Naive thymus-derived CD4-positive, alpha-beta T cell (primary cell): ENCODE measurements around the gene FRMD5. TPM values are rescaled to one million over a fixed set of nuclear protein-coding genes. Genes with fewer than 3 reads are reported as not detected.

ENCODE experiments used
- ATAC-seq: fragments of 150-1000 bp; cut with Tn5 transposase; 2 replicates; pipeline ENCODE4 v1.10.0; 2021; ENCODE audit warnings: mild to moderate bottlenecking, moderate library complexity
- CTCF ChIA-PET: fragments of 350-600 bp; sonication (Branson Sonifier 250); formaldehyde crosslinking; loops from one replicate; lab custom pipeline; 2021; ENCODE audit warnings: antibody characterized with exemption; lab: Charles Lee
- POLR2A ChIA-PET: fragments of 350-600 bp; sonication (Branson Sonifier 250); formaldehyde crosslinking; loops from one replicate; lab custom pipeline; 2021; ENCODE audit warnings: antibody characterized with exemption, inconsistent platforms; lab: Charles Lee
- DNase-seq, 9 donors: peaks; one replicate each; pipeline versions ENCODE4 v3.0.0 to v3.0.0-alpha.2; 2020 to 2022; ENCODE audit warnings: mixed read lengths in 1 of 9
- H3K27ac ChIP-seq: one replicate; pipeline ENCODE4 v1.7.0; 2013; ENCODE audit warnings: mild to moderate bottlenecking, low read depth, low read length, moderate library complexity
- H3K27me3 ChIP-seq, 2 donors: one replicate each; pipeline ENCODE4 v1.7.0; 2013; ENCODE audit warnings: low read length in 2 of 2, mild to moderate bottlenecking in 2 of 2, moderate library complexity in 2 of 2; ENCODE audit not compliant: control insufficient read depth in 2 of 2, insufficient read depth in 2 of 2
- H3K36me3 ChIP-seq, 3 experiments: 1 replicate in 2 of 3; 2 replicates in 1 of 3; pipeline ENCODE4 v1.7.0; 2013; ENCODE audit warnings: low read length in 3 of 3, mild to moderate bottlenecking in 3 of 3, moderate library complexity in 1 of 3; ENCODE audit not compliant: insufficient read depth in 3 of 3, control insufficient read depth in 2 of 3
- H3K4me1 ChIP-seq, 2 donors: one replicate each; pipeline ENCODE4 v1.7.0; 2013; ENCODE audit warnings: low read length in 2 of 2, mild to moderate bottlenecking in 2 of 2, moderate library complexity in 1 of 2; ENCODE audit not compliant: control insufficient read depth in 2 of 2, insufficient read depth in 2 of 2
- H3K4me3 ChIP-seq: 2 replicates; pipeline ENCODE4 v1.7.0; 2013; ENCODE audit warnings: mild to moderate bottlenecking, low read length
- H3K9me3 ChIP-seq, 3 experiments: 1 replicate in 2 of 3; 2 replicates in 1 of 3; pipeline ENCODE4 v1.7.0; 2013; ENCODE audit warnings: low read length in 3 of 3; ENCODE audit not compliant: control insufficient read depth in 2 of 3
- H3K27ac Mint-ChIP-seq, 9 donors: one replicate each; pipeline ENCODE4 v1.8.0; 2020 to 2022; ENCODE audit warnings: mixed read lengths in 9 of 9, mild to moderate bottlenecking in 8 of 9, moderate library complexity in 5 of 9, inconsistent platforms in 2 of 9
- H3K27me3 Mint-ChIP-seq, 5 donors: one replicate each; pipeline ENCODE4 v1.8.0; 2021 to 2022; ENCODE audit warnings: mixed read lengths in 5 of 5, mild to moderate bottlenecking in 1 of 5
- H3K36me3 Mint-ChIP-seq, 5 donors: one replicate each; pipeline ENCODE4 v1.8.0; 2020 to 2022; ENCODE audit warnings: mixed read lengths in 5 of 5, mild to moderate bottlenecking in 3 of 5, inconsistent platforms in 1 of 5
- H3K4me1 Mint-ChIP-seq, 7 donors: one replicate each; pipeline ENCODE4 v1.8.0; 2020 to 2022; ENCODE audit warnings: mixed read lengths in 7 of 7, mild to moderate bottlenecking in 3 of 7, inconsistent platforms in 1 of 7
- H3K4me3 Mint-ChIP-seq, 10 donors: one replicate each; pipeline ENCODE4 v1.8.0; 2020 to 2022; ENCODE audit warnings: mild to moderate bottlenecking in 10 of 10, mixed read lengths in 10 of 10, moderate library complexity in 6 of 10, inconsistent platforms in 2 of 10
- H3K9me3 Mint-ChIP-seq, 11 donors: one replicate each; pipeline ENCODE4 v1.8.0; 2020 to 2022; ENCODE audit warnings: mixed read lengths in 11 of 11, mild to moderate bottlenecking in 4 of 11, inconsistent platforms in 1 of 11, moderate library complexity in 1 of 11
- intact Hi-C, 2 donors: fragments of 100-400 bp; cut with micrococcal nuclease; formaldehyde crosslinking; loops; one replicate each; pipeline ENCODE4 v1.15.1; 2023
- polyA plus RNA-seq, 2 donors: library from polyadenylated mRNA; unstranded; fragments of 300-500 nt; fragmentation: Illumina TruSeq; gene quantifications; one replicate each; pipeline ENCODE4 v1.2.3, GENCODE V29; 2021
- total RNA-seq, 6 experiments: library from RNA in 5 of 6; stranded (reverse) in 5 of 6; gene quantifications; 1 replicate in 5 of 6; 2 replicates in 1 of 6; pipeline ENCODE4 v1.2.3 and lab custom pipeline; 2021 to 2026

FRMD5 gene
- total and polyA plus RNA-seq, 7 experiments from 2014 or later: 0.31 to 0.39 (median 0.35) TPM; not detected in 4

- no peak for ATAC-seq
These were observed 262.2 kb downstream of the FRMD5 start for GRCh38 chr15:43932907-43933306.

GRCh38 chr15:43931790-43932435 lies 263.2 kb downstream of the FRMD5 start:
- peaks cover 0 to 2% (median 0%) of the 10 kb centered on the region in 11 donors for H3K9me3 Mint-ChIP-seq

More at GRCh38 chr15:43932907-43933306, 262.2 kb downstream of the FRMD5 start:
- H3K4me3 ChIP-seq: no peak overlapping the region
- POLR2A ChIA-PET: no interaction called here
- H3K27me3 ChIP-seq: no peaks in the 10 kb centered on the region
- DNase-seq: no peak
- CTCF ChIA-PET: no interaction called here
- H3K27ac ChIP-seq: no peak overlapping the region
- no peak overlapping the region for H3K27ac Mint-ChIP-seq
- H3K36me3 ChIP-seq: no peaks in the 10 kb centered on the region
- no peaks in the 10 kb centered on the region for H3K36me3 Mint-ChIP-seq
- H3K4me1 Mint-ChIP-seq: no peaks in the 10 kb centered on the region
- H3K9me3 Mint-ChIP-seq: peaks cover 0 to 2% (median 0%) of the 10 kb centered on the region in 11 donors
- H3K4me3 Mint-ChIP-seq: no peak overlapping the region
- no peaks in the 10 kb centered on the region for H3K4me1 ChIP-seq
- peaks cover 0 to 24% (median 11%) of the 10 kb centered on the region in 5 donors for H3K27me3 Mint-ChIP-seq
- no peaks in the 10 kb centered on the region for H3K9me3 ChIP-seq
- intact Hi-C loops: no loop called here

GRCh38 chr15:43931119-43931518 lies 264.0 kb downstream of the FRMD5 start:
- no peak for DNase-seq

More at GRCh38 chr15:43931790-43932435, 263.2 kb downstream of the FRMD5 start:
- no peaks in the 10 kb centered on the region for H3K36me3 Mint-ChIP-seq
- Histone ChIP-seq H3K36me3 (no peaks in the 10 kb centered on the region), H3K9me3 (no peaks in the 10 kb centered on the region), H3K27me3 (no peaks in the 10 kb centered on the region), H3K4me1 (no peaks in the 10 kb centered on the region), H3K4me3 (no peak overlapping the region), H3K27ac (no peak overlapping the region)
- intact Hi-C loops: no loop called here
- H3K27me3 Mint-ChIP-seq: peaks cover 4 to 21% (median 8%) of the 10 kb centered on the region in 5 donors
- H3K4me1 Mint-ChIP-seq: no peaks in the 10 kb centered on the region
- ATAC-seq (no peak), DNase-seq (no peak)
- ChIA-PET POLR2A (no interaction called here), CTCF (no interaction called here)
- no peak overlapping the region for H3K27ac Mint-ChIP-seq
- no peak overlapping the region for H3K4me3 Mint-ChIP-seq

GRCh38 chr15:43930556-43930955 lies 264.5 kb downstream of the FRMD5 start:
- H3K36me3 ChIP-seq: no peaks in the 10 kb centered on the region
- H3K27me3 ChIP-seq: no peaks in the 10 kb centered on the region
- intact Hi-C loops: no loop called here
- ATAC-seq (no peak), DNase-seq (no peak)
- CTCF ChIA-PET: no interaction called here
- Mint-ChIP-seq H3K9me3 (peaks cover 0 to 2% (median 0%) of the 10 kb centered on the region in 11 donors), H3K27me3 (peaks cover 4 to 15% (median 7%) of the 10 kb centered on the region in 5 donors), H3K4me3 (no peak overlapping the region), H3K36me3 (no peaks in the 10 kb centered on the region), H3K27ac (no peak overlapping the region), H3K4me1 (no peaks in the 10 kb centered on the region)
- no peaks in the 10 kb centered on the region for H3K4me1 ChIP-seq
- no peak overlapping the region for H3K4me3 ChIP-seq
- POLR2A ChIA-PET: no interaction called here
- no peaks in the 10 kb centered on the region for H3K9me3 ChIP-seq
- H3K27ac ChIP-seq: no peak overlapping the region

More at GRCh38 chr15:43931119-43931518, 264.0 kb downstream of the FRMD5 start:
- H3K36me3 ChIP-seq: no peaks in the 10 kb centered on the region
- H3K9me3 ChIP-seq: no peaks in the 10 kb centered on the region
- peaks cover 0 to 2% (median 0%) of the 10 kb centered on the region in 11 donors for H3K9me3 Mint-ChIP-seq
- no peaks in the 10 kb centered on the region for H3K36me3 Mint-ChIP-seq
- H3K27ac Mint-ChIP-seq: no peak overlapping the region
- peaks cover 4 to 15% (median 7%) of the 10 kb centered on the region in 5 donors for H3K27me3 Mint-ChIP-seq
- H3K4me3 ChIP-seq: no peak overlapping the region
- intact Hi-C loops: no loop called here
- no peaks in the 10 kb centered on the region for H3K27me3 ChIP-seq
- no peak overlapping the region for H3K4me3 Mint-ChIP-seq
- CTCF ChIA-PET: no interaction called here
- H3K4me1 Mint-ChIP-seq: no peaks in the 10 kb centered on the region
- no peak for ATAC-seq
- H3K27ac ChIP-seq: no peak overlapping the region
- H3K4me1 ChIP-seq: no peaks in the 10 kb centered on the region
- POLR2A ChIA-PET: no interaction called here

GRCh38 chr15:43930079-43930478 lies 265.0 kb downstream of the FRMD5 start:
- intact Hi-C loops: no loop called here
- POLR2A ChIA-PET: no interaction called here
- no peaks in the 10 kb centered on the region for H3K4me1 Mint-ChIP-seq

GRCh38 chr15:43928152-43928551 lies 266.9 kb downstream of the FRMD5 start:
- H3K36me3 Mint-ChIP-seq: no peaks in the 10 kb centered on the region
- no peak overlapping the region for H3K4me3 ChIP-seq
- H3K27me3 ChIP-seq: no peaks in the 10 kb centered on the region
- DNase-seq (no peak), ATAC-seq (no peak)
- H3K4me1 ChIP-seq: no peaks in the 10 kb centered on the region
- intact Hi-C loops: no loop called here
- no peaks in the 10 kb centered on the region for H3K4me1 Mint-ChIP-seq
- H3K36me3 ChIP-seq: no peaks in the 10 kb centered on the region
- H3K27ac ChIP-seq: no peak overlapping the region
- ChIA-PET CTCF (no interaction called here), POLR2A (no interaction called here)
- peaks cover 0 to 2% (median 0%) of the 10 kb centered on the region in 11 donors for H3K9me3 Mint-ChIP-seq
- H3K27ac Mint-ChIP-seq: no peak overlapping the region
- H3K27me3 Mint-ChIP-seq: peaks cover 0 to 7% (median 4%) of the 10 kb centered on the region in 5 donors
- no peaks in the 10 kb centered on the region for H3K9me3 ChIP-seq
- H3K4me3 Mint-ChIP-seq: no peak overlapping the region

More at GRCh38 chr15:43930079-43930478, 265.0 kb downstream of the FRMD5 start:
- H3K27me3 Mint-ChIP-seq: peaks cover 4 to 15% (median 5%) of the 10 kb centered on the region in 5 donors
- no peak overlapping the region for H3K4me3 Mint-ChIP-seq
- Histone ChIP-seq H3K36me3 (no peaks in the 10 kb centered on the region), H3K9me3 (no peaks in the 10 kb centered on the region), H3K4me1 (no peaks in the 10 kb centered on the region), H3K4me3 (no peak overlapping the region), H3K27me3 (no peaks in the 10 kb centered on the region), H3K27ac (no peak overlapping the region)
- no peak overlapping the region for H3K27ac Mint-ChIP-seq
- CTCF ChIA-PET: no interaction called here
- ATAC-seq: no peak
- no peaks in the 10 kb centered on the region for H3K36me3 Mint-ChIP-seq
- peaks cover 0 to 2% (median 0%) of the 10 kb centered on the region in 11 donors for H3K9me3 Mint-ChIP-seq
- no peak for DNase-seq

- intact Hi-C loops: no loop called here
- H3K4me3 Mint-ChIP-seq: no peak overlapping the region
- Histone ChIP-seq H3K27ac (no peak overlapping the region), H3K27me3 (no peaks in the 10 kb centered on the region), H3K4me3 (no peak overlapping the region), H3K4me1 (no peaks in the 10 kb centered on the region), H3K36me3 (no peaks in the 10 kb centered on the region), H3K9me3 (no peaks in the 10 kb centered on the region)
- H3K36me3 Mint-ChIP-seq: no peaks in the 10 kb centered on the region
- DNase-seq (no peak), ATAC-seq (no peak)
- POLR2A ChIA-PET: no interaction called here
- CTCF ChIA-PET: no interaction called here
- peaks cover 0 to 4% (median 0%) of the 10 kb centered on the region in 5 donors for H3K27me3 Mint-ChIP-seq
- H3K9me3 Mint-ChIP-seq: peaks cover 0 to 2% (median 0%) of the 10 kb centered on the region in 11 donors
- H3K27ac Mint-ChIP-seq: no peak overlapping the region
- no peaks in the 10 kb centered on the region for H3K4me1 Mint-ChIP-seq
These were observed 267.9 kb downstream of the FRMD5 start for GRCh38 chr15:43927203-43927602.
